IMR-90 (cell line): ENCODE data around the gene CCDC138. TPM values are rescaled to one million over a fixed set of nuclear protein-coding genes. Genes with fewer than 3 reads are reported as not detected.

Experiments
- ATAC-seq: fragments of 200-7000 bp; cut with Tn5 transposase; 2 replicates; pipeline ENCODE4 v1.9.1; 2020; ENCODE audit warnings: low read depth, mild to moderate bottlenecking, moderate library complexity
- BruUV-seq: library from RNA; stranded (reverse); fragments of 400-500 nt; replicated peaks from 2 replicates; lab custom pipeline; 2021; lab: Mats Ljungman, UMichigan
- CTCF ChIA-PET: fragments of 300-600 bp; formaldehyde crosslinking; extraction: SDS; loops from one replicate; lab custom pipeline; 2021; ENCODE audit warnings: antibody characterized with exemption; lab: Yijun Ruan, JAX
- POLR2A ChIA-PET: fragments of 300-600 bp; sonication (Branson Sonifier 250); formaldehyde crosslinking; loops from one replicate; lab custom pipeline; 2022; ENCODE audit warnings: antibody characterized with exemption; ENCODE audit not compliant: unreplicated experiment; lab: Charles Lee
- DNase-seq: peaks from one replicate; pipeline ENCODE4 v3.0.0; 2013
- H2AFZ ChIP-seq: replicated peaks from 2 replicates; pipeline ENCODE3; 2013; ENCODE audit warnings: low read length, mild to moderate bottlenecking; ENCODE audit not compliant: poor library complexity
- H2AK5ac ChIP-seq: 2 replicates; pipeline ENCODE4 v1.6.1; 2013; ENCODE audit warnings: low read depth, low read length, inconsistent platforms
- H2AK9ac ChIP-seq: replicated peaks from 2 replicates; pipeline ENCODE3; 2013; ENCODE audit warnings: mild to moderate bottlenecking, low read depth, low read length, moderate library complexity; ENCODE audit not compliant: poor library complexity
- H2BK120ac ChIP-seq: 2 replicates; pipeline ENCODE4 v1.6.1; 2013; ENCODE audit warnings: low read depth, low read length, inconsistent platforms
- H2BK15ac ChIP-seq: 3 replicates; pipeline ENCODE4 v1.6.1; 2013; ENCODE audit warnings: low read depth, low read length, inconsistent platforms
- H2BK20ac ChIP-seq: 2 replicates; pipeline ENCODE4 v1.6.1; 2013; ENCODE audit warnings: low read depth, mild to moderate bottlenecking, inconsistent platforms, low read length, moderate library complexity
- H2BK5ac ChIP-seq: 2 replicates; pipeline ENCODE4 v1.6.1; 2013; ENCODE audit warnings: mild to moderate bottlenecking, low read depth, low read length, inconsistent platforms; ENCODE audit not compliant: poor library complexity, severe bottlenecking
- H3K14ac ChIP-seq: replicated peaks from 2 replicates; pipeline ENCODE4 v1.6.1; 2013; ENCODE audit warnings: low read depth, low read length, inconsistent platforms
- H3K18ac ChIP-seq: 2 replicates; pipeline ENCODE4 v1.6.1; 2013; ENCODE audit warnings: low read depth, low read length, control low read depth
- H3K23ac ChIP-seq: 2 replicates; pipeline ENCODE4 v1.6.1; 2013; ENCODE audit warnings: low read depth, low read length, inconsistent platforms
- H3K27ac ChIP-seq: 2 replicates; pipeline ENCODE4 v1.5.1; 2013; ENCODE audit warnings: mild to moderate bottlenecking, control low read depth, low read length; ENCODE audit not compliant: insufficient read depth
- H3K27me3 ChIP-seq: 2 replicates; pipeline ENCODE4 v1.6.1; 2013; ENCODE audit warnings: low read length; ENCODE audit not compliant: control insufficient read depth, insufficient read depth
- H3K36me3 ChIP-seq: 2 replicates; pipeline ENCODE4 v1.6.1; 2013; ENCODE audit warnings: low read length, mixed read lengths; ENCODE audit not compliant: control insufficient read depth, insufficient read depth
- H3K4ac ChIP-seq: 2 replicates; pipeline ENCODE4 v1.6.1; 2013; ENCODE audit warnings: low read depth, low read length, inconsistent platforms
- H3K4me1 ChIP-seq: 2 replicates; pipeline ENCODE4 v1.6.1; 2013; ENCODE audit warnings: low read length, mixed read lengths; ENCODE audit not compliant: control insufficient read depth, insufficient read depth
- H3K4me2 ChIP-seq: 2 replicates; pipeline ENCODE4 v1.6.1; 2013; ENCODE audit warnings: low read depth, mild to moderate bottlenecking, control low read depth, low read length, moderate library complexity
- H3K4me3 ChIP-seq: 2 replicates; pipeline ENCODE4 v1.5.1; 2013; ENCODE audit warnings: low read depth, mild to moderate bottlenecking, control low read depth, low read length, moderate library complexity; ENCODE audit not compliant: insufficient read depth
- H3K56ac ChIP-seq: 2 replicates; pipeline ENCODE4 v1.6.1; 2013; ENCODE audit warnings: low read length, inconsistent platforms; ENCODE audit not compliant: insufficient read depth; ENCODE audit errors: extremely low read depth
- H3K79me1 ChIP-seq, 2 experiments: 2 replicates each; pipeline ENCODE4 v1.6.1; 2013; ENCODE audit warnings: low read length in 2 of 2, inconsistent platforms in 1 of 2, low read depth in 1 of 2
- H3K9ac ChIP-seq: 2 replicates; pipeline ENCODE4 v1.6.1; 2013; ENCODE audit warnings: low read depth, low read length, control low read depth
- H3K9me1 ChIP-seq: 2 replicates; pipeline ENCODE4 v1.6.1; 2013; ENCODE audit warnings: low read length, inconsistent platforms; ENCODE audit not compliant: insufficient read depth
- H3K9me3 ChIP-seq: 2 replicates; pipeline ENCODE4 v1.6.1; 2013; ENCODE audit warnings: low read length; ENCODE audit not compliant: control insufficient read depth, insufficient read depth
- H4K20me1 ChIP-seq: 2 replicates; pipeline ENCODE4 v1.6.1; 2013; ENCODE audit warnings: low read length, inconsistent platforms; ENCODE audit not compliant: insufficient read depth
- H4K5ac ChIP-seq: 2 replicates; pipeline ENCODE4 v1.6.1; 2013; ENCODE audit warnings: mild to moderate bottlenecking, low read depth, low read length, control low read depth
- H4K8ac ChIP-seq, 2 experiments: 2 replicates each; pipeline ENCODE4 v1.6.1; 2013; ENCODE audit warnings: low read depth in 2 of 2, low read length in 2 of 2, control low read depth in 1 of 2, inconsistent platforms in 1 of 2
- H4K91ac ChIP-seq: 2 replicates; pipeline ENCODE4 v1.6.1; 2013; ENCODE audit warnings: low read depth, low read length, inconsistent platforms; ENCODE audit not compliant: insufficient read depth
- BHLHE40 ChIP-seq: fragments of 150-350 bp; IDR thresholded peaks from 2 replicates; pipeline ENCODE4 v1.6.1; 2016; ENCODE audit warnings: mild to moderate bottlenecking, low read depth, low read length
- CEBPB ChIP-seq: IDR thresholded peaks from 2 replicates; pipeline ENCODE4 v1.6.1; 2012; ENCODE audit warnings: low read depth, low read length, improper control_type of control experiment
- CHD1 ChIP-seq: IDR thresholded peaks from 2 replicates; pipeline ENCODE4 v1.6.1; 2012; ENCODE audit warnings: low read depth, low read length, improper control_type of control experiment
- FOS ChIP-seq: fragments of 150-350 bp; IDR thresholded peaks from 2 replicates; pipeline ENCODE4 v1.6.1; 2016; ENCODE audit warnings: low read depth, low read length
- MAFK ChIP-seq: IDR thresholded peaks from 2 replicates; pipeline ENCODE4 v1.6.1; 2012; ENCODE audit warnings: low read depth, low read length, improper control_type of control experiment
- MAZ ChIP-seq: IDR thresholded peaks from 2 replicates; pipeline ENCODE4 v1.6.1; 2012; ENCODE audit warnings: low read depth, mild to moderate bottlenecking, low read length, improper control_type of control experiment, moderate library complexity, borderline replicate concordance
- MXI1 ChIP-seq: IDR thresholded peaks from 2 replicates; pipeline ENCODE4 v1.6.1; 2012; ENCODE audit warnings: low read depth, mild to moderate bottlenecking, low read length, moderate library complexity, borderline replicate concordance
- NFE2L2 ChIP-seq: fragments of 150-350 bp; IDR thresholded peaks from 2 replicates; pipeline ENCODE4 v1.6.1; 2016; ENCODE audit warnings: low read depth, mild to moderate bottlenecking, low read length
- POLR2A ChIP-seq: IDR thresholded peaks from 2 replicates; pipeline ENCODE4 v1.6.1; 2012; ENCODE audit warnings: mild to moderate bottlenecking, low read depth, low read length
- RFX5 ChIP-seq: IDR thresholded peaks from 2 replicates; pipeline ENCODE4 v1.8.0; 2012; ENCODE audit warnings: low read depth, mild to moderate bottlenecking, low read length, moderate library complexity
- SMC3 ChIP-seq: fragments of 150-350 bp; IDR thresholded peaks from 2 replicates; pipeline ENCODE4 v1.6.1; 2016; ENCODE audit warnings: low read depth, mild to moderate bottlenecking, antibody characterized with exemption, low read length, moderate library complexity
- USF2 ChIP-seq: fragments of 150-350 bp; IDR thresholded peaks from 2 replicates; pipeline ENCODE4 v1.6.1; 2017; ENCODE audit warnings: mild to moderate bottlenecking, antibody characterized with exemption, low read length, low read depth
- WGBS, 2 experiments: methylation state at CpG; one replicate each; pipeline versions ENCODE4 v1.1.5 to v1.1.7; 2013; ENCODE audit warnings: missing lambda C conversion rate in 2 of 2; ENCODE audit not compliant: insufficient read length in 1 of 2; ENCODE audit errors: extremely low coverage in 2 of 2; 5-methylcytosine and 5-hydroxymethylcytosine counted together
- dilution Hi-C: fragments of 300-500 bp; cut with HindIII; formaldehyde crosslinking; loops from one replicate; pipeline ENCODE4 v1.14.3; 2018; ENCODE audit warnings: low sequenced_read_pairs; ENCODE audit not compliant: unreplicated experiment
- in situ Hi-C: fragments of 300-500 bp; cut with MboI; formaldehyde crosslinking; loops from 3 replicates; pipeline ENCODE4 v1.14.3; 2019; ENCODE audit warnings: low sequenced_read_pairs, inconsistent platforms, mixed read lengths
- intact Hi-C: fragments of 100-400 bp; cut with micrococcal nuclease; formaldehyde crosslinking; loops from 2 replicates; pipeline ENCODE4 v1.10.0; 2022
- polyA plus RNA-seq, 3 experiments: library from polyadenylated mRNA; depleted of rRNA; stranded (reverse); fragments of >200 nt; gene quantifications; 2 replicates each; pipeline ENCODE4 v1.2.3, GENCODE V29; 2012; ENCODE audit warnings: low replicate concordance in 1 of 3
- total RNA-seq: library from RNA; depleted of rRNA; stranded (reverse); fragments of >200 nt; gene quantifications from 2 replicates; pipeline ENCODE4 v1.2.3, GENCODE V29; 2012
- TF ChIP-seq, protein P1 (sequence below): fragments of 150-350 bp; IDR thresholded peaks from 2 replicates; pipeline ENCODE4 v1.6.1; 2016; ENCODE audit warnings: low read depth, mild to moderate bottlenecking, low read length, moderate library complexity, borderline replicate concordance
- TF ChIP-seq, protein P2 (sequence below): conservative IDR thresholded peaks from 2 replicates; pipeline ENCODE4 v1.5.1; 2012; ENCODE audit warnings: mild to moderate bottlenecking, low read depth, low read length, improper control_type of control experiment

CCDC138 gene
- total and polyA plus RNA-seq, 2 of the 4 experiments (the other 2 are of a cell fraction): 1.5 to 2.9 TPM

DNA sequence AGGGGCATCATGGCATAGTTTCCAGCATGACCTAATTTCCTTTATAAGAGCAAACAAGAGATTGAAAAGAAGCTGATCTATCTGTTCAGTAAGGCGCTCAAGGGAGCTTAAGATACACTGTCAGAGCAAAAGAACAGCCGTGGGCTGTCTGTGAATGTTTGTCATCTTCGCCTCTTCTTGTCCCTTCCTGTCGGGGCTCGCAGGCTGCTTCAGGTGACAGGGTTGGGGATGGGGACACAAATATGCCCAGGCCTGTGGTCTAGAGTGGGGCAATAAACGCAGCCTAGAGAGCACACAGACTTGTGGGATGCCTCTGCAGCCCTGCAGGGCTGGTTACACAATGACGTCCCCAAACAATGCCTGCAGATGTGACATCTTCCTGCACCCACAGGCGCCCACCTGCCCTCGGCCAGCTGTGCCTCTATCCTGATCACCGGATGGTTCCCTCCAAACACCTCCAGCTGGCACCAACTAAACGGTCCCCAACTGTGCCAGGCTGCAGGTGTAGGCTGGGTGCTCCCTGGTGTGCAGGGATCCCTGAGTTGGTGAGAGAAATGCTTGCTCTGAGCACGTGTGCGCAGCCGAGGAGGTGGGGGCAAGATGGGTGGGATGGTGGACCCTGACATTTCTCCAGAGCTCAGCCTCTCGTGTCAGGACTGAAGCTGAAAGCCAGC lies 129.7 kb downstream of the CCDC138 start:
- in situ Hi-C loops (no loop called here), dilution Hi-C loops (no loop called here), intact Hi-C loops (no loop called here)
- CTCF ChIA-PET: interaction anchor here (0.6 to 1.9 kb wide), 3 partner anchors 13 to 594 kb away, joined by 3 to 8 read pairs (median 3); no protein-coding TSS in a partner anchor
- no peak overlapping the region for H2BK20ac ChIP-seq
- no peak overlapping the region for H2BK120ac ChIP-seq
- H3K4me1 ChIP-seq: peaks cover 2% of the 10 kb centered on the region; the same call in 1 of the 2 replicates
- H3K9me1 ChIP-seq: no peaks in the 10 kb centered on the region
- H2BK15ac ChIP-seq: no peak overlapping the region
- no peak overlapping the region for H2AK5ac ChIP-seq
- H3K4me2 ChIP-seq: no peak overlapping the region
- no peak overlapping the region for H3K56ac ChIP-seq
- no peaks in the 10 kb centered on the region for H3K79me1 ChIP-seq
- H3K14ac ChIP-seq: no peak overlapping the region
- H4K8ac ChIP-seq: no peak overlapping the region
- no peak overlapping the region for H3K4ac ChIP-seq
- no peak for TF ChIP-seq POLR2A
- TF ChIP-seq, protein P1, sequence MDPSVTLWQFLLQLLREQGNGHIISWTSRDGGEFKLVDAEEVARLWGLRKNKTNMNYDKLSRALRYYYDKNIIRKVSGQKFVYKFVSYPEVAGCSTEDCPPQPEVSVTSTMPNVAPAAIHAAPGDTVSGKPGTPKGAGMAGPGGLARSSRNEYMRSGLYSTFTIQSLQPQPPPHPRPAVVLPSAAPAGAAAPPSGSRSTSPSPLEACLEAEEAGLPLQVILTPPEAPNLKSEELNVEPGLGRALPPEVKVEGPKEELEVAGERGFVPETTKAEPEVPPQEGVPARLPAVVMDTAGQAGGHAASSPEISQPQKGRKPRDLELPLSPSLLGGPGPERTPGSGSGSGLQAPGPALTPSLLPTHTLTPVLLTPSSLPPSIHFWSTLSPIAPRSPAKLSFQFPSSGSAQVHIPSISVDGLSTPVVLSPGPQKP: no peak
- no peak for TF ChIP-seq RFX5
- no peak for TF ChIP-seq MAFK
- no peak for TF ChIP-seq MXI1
- no peak for TF ChIP-seq CHD1
- TF ChIP-seq, protein P2, sequence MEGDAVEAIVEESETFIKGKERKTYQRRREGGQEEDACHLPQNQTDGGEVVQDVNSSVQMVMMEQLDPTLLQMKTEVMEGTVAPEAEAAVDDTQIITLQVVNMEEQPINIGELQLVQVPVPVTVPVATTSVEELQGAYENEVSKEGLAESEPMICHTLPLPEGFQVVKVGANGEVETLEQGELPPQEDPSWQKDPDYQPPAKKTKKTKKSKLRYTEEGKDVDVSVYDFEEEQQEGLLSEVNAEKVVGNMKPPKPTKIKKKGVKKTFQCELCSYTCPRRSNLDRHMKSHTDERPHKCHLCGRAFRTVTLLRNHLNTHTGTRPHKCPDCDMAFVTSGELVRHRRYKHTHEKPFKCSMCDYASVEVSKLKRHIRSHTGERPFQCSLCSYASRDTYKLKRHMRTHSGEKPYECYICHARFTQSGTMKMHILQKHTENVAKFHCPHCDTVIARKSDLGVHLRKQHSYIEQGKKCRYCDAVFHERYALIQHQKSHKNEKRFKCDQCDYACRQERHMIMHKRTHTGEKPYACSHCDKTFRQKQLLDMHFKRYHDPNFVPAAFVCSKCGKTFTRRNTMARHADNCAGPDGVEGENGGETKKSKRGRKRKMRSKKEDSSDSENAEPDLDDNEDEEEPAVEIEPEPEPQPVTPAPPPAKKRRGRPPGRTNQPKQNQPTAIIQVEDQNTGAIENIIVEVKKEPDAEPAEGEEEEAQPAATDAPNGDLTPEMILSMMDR: no peak
- no peak for TF ChIP-seq USF2
- no peak for TF ChIP-seq BHLHE40
- TF ChIP-seq FOS: no peak
- TF ChIP-seq NFE2L2: no peak
- no peak for TF ChIP-seq MAZ
- TF ChIP-seq SMC3: no peak
- no peak for TF ChIP-seq CEBPB
- H3K18ac ChIP-seq: no peak overlapping the region
- no peak for DNase-seq
- H3K9me3 ChIP-seq: no peaks in the 10 kb centered on the region
- H4K20me1 ChIP-seq: no peaks in the 10 kb centered on the region
- no peak overlapping the region for H4K5ac ChIP-seq
- H3K27me3 ChIP-seq: peaks cover 54% of the 10 kb centered on the region
- BruUV-seq: no TSS peak
- no peak overlapping the region for H4K91ac ChIP-seq
- no peak overlapping the region for H3K9ac ChIP-seq
- ATAC-seq: no peak
- 58% methylated on average over 4 of the region's 15 CpGs; no CpG with 5 or more reads in 1 of the 2 experiments for WGBS, 2 experiments
- no peak overlapping the region for H2BK5ac ChIP-seq
- no peak overlapping the region for H3K23ac ChIP-seq
- no peak overlapping the region for H2AFZ ChIP-seq
- POLR2A ChIA-PET: interaction anchor here (0.7 kb wide), 1 partner anchor 197 kb away, joined by 4 read pairs; the partner anchor contains the start of gene RANBP2
- H3K36me3 ChIP-seq: no peaks in the 10 kb centered on the region
- H3K27ac ChIP-seq: no peak overlapping the region
- H3K4me3 ChIP-seq: no peak overlapping the region
- no peak overlapping the region for H2AK9ac ChIP-seq
